PFSK-1 (cell line): ENCODE measurements around the gene GNGT2.

ENCODE experiments used
- FOXP2 ChIP-seq: optimal IDR thresholded peaks from 2 replicates; pipeline ENCODE3; 2011; ENCODE audit warnings: borderline replicate concordance, control low read depth, inconsistent platforms; ENCODE audit not compliant: insufficient read depth; ENCODE audit errors: extremely low read length, extremely low read depth
- POLR2AphosphoS5 ChIP-seq: IDR thresholded peaks from 2 replicates; pipeline ENCODE4 v1.6.1; 2012; ENCODE audit warnings: low read depth, mild to moderate bottlenecking, control low read depth, low read length, moderate library complexity
- SIN3A ChIP-seq: IDR thresholded peaks from 2 replicates; pipeline ENCODE4 v1.6.1; 2012; ENCODE audit warnings: mild to moderate bottlenecking, low read length, moderate library complexity, borderline replicate concordance; ENCODE audit not compliant: insufficient read depth
- TAF1 ChIP-seq: IDR thresholded peaks from 2 replicates; pipeline ENCODE4 v1.6.1; 2012; ENCODE audit warnings: low read length, control low read depth, borderline replicate concordance; ENCODE audit not compliant: insufficient read depth
- TF ChIP-seq, protein P1 (sequence below), 2 experiments: IDR thresholded peaks; 2 replicates each; pipeline versions ENCODE4 v1.6.1 to v1.8.0; 2011 to 2012; ENCODE audit warnings: low read depth in 2 of 2, low read length in 2 of 2, control low read depth in 1 of 2, inconsistent platforms in 1 of 2, mild to moderate bottlenecking in 1 of 2, moderate library complexity in 1 of 2; ENCODE audit not compliant: insufficient read depth in 1 of 2

Gene GNGT2

GRCh38 chr17:49244839-49245238, 34.5 kb upstream of the GNGT2 start:
- TF ChIP-seq SIN3A (no peak), POLR2AphosphoS5 (no peak), FOXP2 (no peak), TAF1 (no peak)
- TF ChIP-seq, protein P1, sequence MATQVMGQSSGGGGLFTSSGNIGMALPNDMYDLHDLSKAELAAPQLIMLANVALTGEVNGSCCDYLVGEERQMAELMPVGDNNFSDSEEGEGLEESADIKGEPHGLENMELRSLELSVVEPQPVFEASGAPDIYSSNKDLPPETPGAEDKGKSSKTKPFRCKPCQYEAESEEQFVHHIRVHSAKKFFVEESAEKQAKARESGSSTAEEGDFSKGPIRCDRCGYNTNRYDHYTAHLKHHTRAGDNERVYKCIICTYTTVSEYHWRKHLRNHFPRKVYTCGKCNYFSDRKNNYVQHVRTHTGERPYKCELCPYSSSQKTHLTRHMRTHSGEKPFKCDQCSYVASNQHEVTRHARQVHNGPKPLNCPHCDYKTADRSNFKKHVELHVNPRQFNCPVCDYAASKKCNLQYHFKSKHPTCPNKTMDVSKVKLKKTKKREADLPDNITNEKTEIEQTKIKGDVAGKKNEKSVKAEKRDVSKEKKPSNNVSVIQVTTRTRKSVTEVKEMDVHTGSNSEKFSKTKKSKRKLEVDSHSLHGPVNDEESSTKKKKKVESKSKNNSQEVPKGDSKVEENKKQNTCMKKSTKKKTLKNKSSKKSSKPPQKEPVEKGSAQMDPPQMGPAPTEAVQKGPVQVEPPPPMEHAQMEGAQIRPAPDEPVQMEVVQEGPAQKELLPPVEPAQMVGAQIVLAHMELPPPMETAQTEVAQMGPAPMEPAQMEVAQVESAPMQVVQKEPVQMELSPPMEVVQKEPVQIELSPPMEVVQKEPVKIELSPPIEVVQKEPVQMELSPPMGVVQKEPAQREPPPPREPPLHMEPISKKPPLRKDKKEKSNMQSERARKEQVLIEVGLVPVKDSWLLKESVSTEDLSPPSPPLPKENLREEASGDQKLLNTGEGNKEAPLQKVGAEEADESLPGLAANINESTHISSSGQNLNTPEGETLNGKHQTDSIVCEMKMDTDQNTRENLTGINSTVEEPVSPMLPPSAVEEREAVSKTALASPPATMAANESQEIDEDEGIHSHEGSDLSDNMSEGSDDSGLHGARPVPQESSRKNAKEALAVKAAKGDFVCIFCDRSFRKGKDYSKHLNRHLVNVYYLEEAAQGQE (IDR thresholded peaks at IDR 0.05; ENCODE audit: insufficient read depth in 1 of 2, low read depth in 2 of 2, low read length in 2 of 2), result no peak

GRCh38 chr17:49242813-49243212, 32.4 kb upstream of the GNGT2 start:
- TF ChIP-seq POLR2AphosphoS5, result no peak
- TF ChIP-seq, protein P1 (IDR thresholded peaks at IDR 0.05; ENCODE audit: insufficient read depth in 1 of 2, low read depth in 2 of 2, low read length in 2 of 2), result no peak
- no peak for TF ChIP-seq SIN3A
- no peak for TF ChIP-seq TAF1
- no peak for TF ChIP-seq FOXP2

DNA sequence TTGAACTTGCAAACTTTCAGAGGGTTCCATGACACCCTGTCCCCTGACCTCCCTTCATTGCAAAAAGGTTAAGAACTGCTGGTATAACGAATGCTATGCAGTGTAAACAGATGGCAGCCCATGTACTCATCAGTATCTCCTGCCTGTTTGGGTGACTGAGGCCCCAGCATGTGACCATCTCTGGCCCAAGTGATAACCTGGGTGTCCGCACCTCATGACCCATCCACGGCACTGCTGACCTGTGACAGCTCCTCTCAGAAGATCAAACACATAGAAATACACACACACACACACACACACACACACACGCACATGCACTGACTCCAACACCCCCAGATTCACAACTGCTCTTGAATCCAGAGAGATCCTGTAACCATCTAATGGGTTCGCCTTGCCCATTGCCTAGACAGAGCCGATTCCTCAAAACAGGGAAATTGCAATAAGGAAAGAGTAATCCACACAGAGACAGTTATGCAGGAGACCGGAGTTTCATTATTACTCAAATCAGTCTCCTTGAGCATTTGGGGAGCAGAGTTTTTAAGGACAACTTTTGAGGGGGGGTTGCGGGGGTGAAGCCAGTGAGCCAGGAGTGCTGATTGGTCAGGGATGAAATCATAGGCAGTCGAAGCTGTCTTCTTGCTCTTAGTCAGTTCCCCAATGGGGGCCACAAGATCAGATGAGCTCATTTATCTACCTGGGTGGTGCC, 31.5 kb upstream of the GNGT2 start:
- TF ChIP-seq SIN3A (no peak), TAF1 (no peak), POLR2AphosphoS5 (no peak), FOXP2 (no peak)
- TF ChIP-seq, protein P1 (IDR thresholded peaks at IDR 0.05; ENCODE audit: insufficient read depth in 1 of 2, low read depth in 2 of 2, low read length in 2 of 2), result no peak

- no peak for TF ChIP-seq POLR2AphosphoS5
- no peak for TF ChIP-seq TAF1
- no peak for TF ChIP-seq FOXP2
- TF ChIP-seq, protein P1 (IDR thresholded peaks at IDR 0.05; ENCODE audit: insufficient read depth in 1 of 2, low read depth in 2 of 2, low read length in 2 of 2), result no peak
- TF ChIP-seq SIN3A, result no peak
Observed at GRCh38 chr17:49241040-49241439, 30.7 kb upstream of the GNGT2 start.

DNA sequence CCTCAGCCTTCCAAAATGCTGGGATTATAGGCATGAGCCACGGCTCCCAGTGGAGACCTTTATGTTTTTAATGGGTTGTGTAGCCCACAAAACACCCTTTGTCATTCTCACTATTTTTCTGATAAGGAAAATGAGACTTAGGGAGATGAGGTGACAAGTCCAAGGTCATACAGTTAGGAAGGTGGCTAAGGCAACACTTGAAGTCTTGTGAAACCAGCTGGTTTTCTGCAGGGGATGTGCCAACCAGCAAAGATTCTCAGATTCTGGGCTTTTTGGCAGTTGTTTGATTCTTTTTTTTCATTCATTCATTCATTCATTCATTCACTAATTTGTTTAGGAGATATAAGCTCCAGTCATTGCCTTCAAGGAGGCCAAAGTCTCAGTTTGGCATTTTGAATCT, 30.2 kb upstream of the GNGT2 start:
- no peak for TF ChIP-seq FOXP2
- no peak for TF ChIP-seq POLR2AphosphoS5
